ENCODE results near the gene EMX1. TPM values are rescaled to one million over a fixed set of nuclear protein-coding genes. Genes with fewer than 3 reads are reported as not detected.

The EMX1 gene
- total RNA-seq, 1 experiment from 2014 or later = not detected

- ATAC-seq (no peak), DNase-seq (no peak)
- Histone ChIP-seq H3K4me2 (ENCODE audit: low read length) (no peak overlapping the region), H2AFZ (ENCODE audit: low read length) (no peak overlapping the region), H3K9ac (ENCODE audit: low read length) (no peak overlapping the region), H3K4me1 (ENCODE audit: insufficient read depth, low read length) (no peaks in the 10 kb centered on the region), H4K20me1 (ENCODE audit: low read length) (no peaks in the 10 kb centered on the region), H3K9me2 (replicated peaks; ENCODE audit: low read length) (no peaks in the 10 kb centered on the region), H3K36me3 (ENCODE audit: low read depth, low read length) (no peaks in the 10 kb centered on the region), H3F3A (ENCODE audit: low read length, unreplicated experiment) (no peaks in the 10 kb centered on the region), H3K9me3 (ENCODE audit: low read length) (no peaks in the 10 kb centered on the region), H3K4me3 (ENCODE audit: low read length) (no peak overlapping the region), H3K79me2 (ENCODE audit: low read length) (no peaks in the 10 kb centered on the region), H3K27me3 (ENCODE audit: low read length) (no peaks in the 10 kb centered on the region), H3K27ac (ENCODE audit: low read length) (no peak overlapping the region)
- ChIA-PET CTCF (no interaction called here), POLR2A (ENCODE audit: unreplicated experiment) (no interaction called here)
- intact Hi-C loops (cut with micrococcal nuclease) = no loop called here
- no TSS peak for BruUV-seq (replicated peaks)
- TF ChIP-seq EZH2phosphoT487 (IDR thresholded peaks at IDR 0.05; ENCODE audit: borderline replicate concordance, low read length) (no peak), EZH2 (IDR thresholded peaks at IDR 0.05; ENCODE audit: low read length, unreplicated experiment) (no peak), CTCF (conservative IDR thresholded peaks at IDR 0.05; ENCODE audit: low read depth, low read length) (no peak)
Observed at GRCh38 chr2:72959995-72960981, 43.0 kb downstream of the EMX1 start.

- BruUV-seq (replicated peaks) = no TSS peak
- no peak overlapping the region for H3K9ac ChIP-seq (ENCODE audit: low read length)
- CTCF ChIA-PET = no interaction called here
Observed at GRCh38 chr2:72961036-72961720, 43.9 kb downstream of the EMX1 start.

More at GRCh38 chr2:72961036-72961720, 43.9 kb downstream of the EMX1 start:
- ATAC-seq (no peak), DNase-seq (no peak)
- no peaks in the 10 kb centered on the region for H3K27me3 ChIP-seq (ENCODE audit: low read length)
- no peak overlapping the region for H2AFZ ChIP-seq (ENCODE audit: low read length)
- no peaks in the 10 kb centered on the region for H3K9me2 ChIP-seq (replicated peaks; ENCODE audit: low read length)
- no peaks in the 10 kb centered on the region for H3F3A ChIP-seq (ENCODE audit: low read length, unreplicated experiment)
- H3K9me3 ChIP-seq (ENCODE audit: low read length) = no peaks in the 10 kb centered on the region
- no peaks in the 10 kb centered on the region for H3K36me3 ChIP-seq (ENCODE audit: low read depth, low read length)
- intact Hi-C loops (cut with micrococcal nuclease) = no loop called here
- H3K4me3 ChIP-seq (ENCODE audit: low read length) = no peak overlapping the region
- H3K4me2 ChIP-seq (ENCODE audit: low read length) = no peak overlapping the region
- POLR2A ChIA-PET (ENCODE audit: unreplicated experiment) = no interaction called here
- no peaks in the 10 kb centered on the region for H4K20me1 ChIP-seq (ENCODE audit: low read length)
- no peak for TF ChIP-seq EZH2phosphoT487 (IDR thresholded peaks at IDR 0.05; ENCODE audit: borderline replicate concordance, low read length)
- TF ChIP-seq CTCF (conservative IDR thresholded peaks at IDR 0.05; ENCODE audit: low read depth, low read length) = no peak
- TF ChIP-seq EZH2 (IDR thresholded peaks at IDR 0.05; ENCODE audit: low read length, unreplicated experiment) = no peak
- no peaks in the 10 kb centered on the region for H3K4me1 ChIP-seq (ENCODE audit: insufficient read depth, low read length)
- no peaks in the 10 kb centered on the region for H3K79me2 ChIP-seq (ENCODE audit: low read length)
- no peak overlapping the region for H3K27ac ChIP-seq (ENCODE audit: low read length)
